Dedifferentiated amniotic fluid mesenchymal stem cell (primary cell): Measurements from ENCODE around the gene SGPL1.

Experiments used
- DNase-seq: peaks from one replicate; pipeline ENCODE4 v3.0.0-alpha.2; 2016; ENCODE audit errors: extremely low spot score

Gene SGPL1

GRCh38 chr10:70885481-70885880 is 69.7 kb downstream of the SGPL1 start:
- no peak for DNase-seq

GRCh38 chr10:70885931-70886903 is 70.5 kb downstream of the SGPL1 start:
- no peak for DNase-seq

DNA sequence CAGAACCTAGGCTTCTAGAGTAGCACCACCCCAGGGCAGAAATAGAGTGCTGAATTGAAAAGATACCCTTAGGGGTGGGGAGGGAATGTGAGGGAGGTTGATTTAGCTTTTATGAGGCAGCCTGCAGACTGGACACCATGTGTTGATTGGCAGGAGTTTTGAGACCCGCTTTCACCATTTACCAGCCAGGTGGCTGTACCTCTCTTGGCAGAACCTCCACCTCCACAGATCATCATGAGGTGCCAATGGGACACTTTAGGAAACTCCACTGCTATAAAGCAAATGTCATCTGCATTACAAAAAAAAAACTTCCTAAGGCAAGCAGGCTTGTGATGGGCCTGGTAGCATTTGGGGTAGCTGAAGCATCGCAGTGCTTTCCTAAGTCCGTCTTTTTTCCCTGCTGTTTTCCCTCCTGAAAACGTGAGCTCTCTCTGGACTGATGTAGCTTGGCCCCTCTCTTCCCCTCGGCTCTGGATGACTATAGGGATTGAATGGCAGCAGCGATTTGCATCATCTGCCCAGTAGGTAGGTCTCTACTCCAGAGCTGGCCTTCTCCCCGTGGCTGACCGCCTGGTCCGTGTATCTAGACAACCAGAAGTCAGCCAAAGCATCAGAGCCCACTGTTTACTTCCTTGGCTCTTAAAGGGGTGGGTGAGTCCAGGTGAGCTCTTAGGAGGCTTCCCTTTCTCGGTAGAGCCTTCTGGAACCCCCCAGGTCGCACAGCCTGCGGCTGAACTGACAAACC is 71.3 kb downstream of the SGPL1 start:
- no peak for DNase-seq

- DNase-seq = no peak
Measured at GRCh38 chr10:70887804-70888800, 72.4 kb downstream of the SGPL1 start, which contains the start of gene PCBD1. Gene PCBD1 (minus strand): TSS chr10:70888565. CDS start chr10:70888533, 32 bp downstream.

DNA sequence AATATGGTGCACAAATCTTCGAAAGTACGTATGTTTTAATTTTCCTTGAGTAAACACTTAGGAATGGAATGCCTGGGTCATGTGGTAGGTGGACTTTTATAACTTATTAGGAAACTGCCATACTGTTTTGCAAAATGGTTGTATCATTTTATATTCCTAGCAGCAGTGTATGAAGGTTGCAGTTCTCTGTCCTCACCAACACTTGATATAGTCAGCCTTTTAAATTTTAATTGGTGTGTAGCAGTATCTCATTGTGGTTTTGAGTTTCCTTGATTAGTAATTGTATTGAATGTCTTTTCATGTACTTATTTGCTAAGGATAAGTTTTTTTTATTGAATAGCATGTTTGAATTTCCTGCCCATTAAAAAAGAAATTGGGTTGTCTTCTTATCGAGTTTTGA is 73.5 kb downstream of the SGPL1 start:
- DNase-seq = no peak

DNA sequence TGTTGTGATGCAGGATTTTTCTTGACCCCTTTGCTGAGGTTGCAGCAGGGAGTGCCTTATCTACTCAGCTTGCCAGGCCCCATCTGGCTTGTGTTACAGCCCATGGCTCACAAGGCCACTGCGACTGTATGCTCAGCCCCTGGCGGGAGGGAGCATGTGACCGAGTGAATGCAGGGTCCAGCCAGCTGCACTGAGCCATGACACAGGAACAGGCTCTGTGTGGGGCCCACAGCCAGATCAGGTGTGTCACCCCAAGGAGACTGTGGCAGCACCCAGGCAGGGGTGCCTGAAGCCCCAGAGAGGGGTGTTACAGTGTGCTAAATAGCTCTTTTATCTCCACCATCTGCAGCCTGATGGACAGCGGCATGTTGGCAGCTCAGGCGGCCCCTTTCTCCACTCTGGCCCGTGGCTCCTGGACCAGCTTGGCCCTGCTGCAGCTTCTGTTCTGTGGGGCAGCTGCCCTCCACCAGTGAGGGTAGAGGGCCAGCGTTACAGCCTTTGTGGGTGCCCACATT is 75.2 kb downstream of the SGPL1 start:
- DNase-seq = no peak

GRCh38 chr10:70891627-70892026 is 75.9 kb downstream of the SGPL1 start:
- DNase-seq = no peak

DNA sequence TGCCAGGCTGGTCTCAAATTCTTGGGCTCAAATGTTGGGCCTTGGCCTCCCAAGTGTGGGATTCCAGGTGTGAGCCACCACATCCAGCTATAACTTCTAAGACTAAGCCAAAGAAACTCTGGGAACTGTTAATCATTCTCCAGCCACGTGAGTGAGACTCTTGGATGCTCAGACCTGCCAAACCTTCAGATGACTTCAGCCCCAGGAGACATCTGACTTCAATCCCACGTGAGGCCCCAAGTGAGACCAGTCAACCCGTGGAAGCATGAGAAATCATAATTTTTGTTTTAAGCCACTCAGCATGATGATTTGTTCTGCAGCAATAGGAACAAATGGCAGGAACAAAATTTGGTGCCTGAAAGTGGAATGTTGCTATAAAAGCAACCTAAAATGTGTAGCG is 76.9 kb downstream of the SGPL1 start:
- no peak for DNase-seq

DNA sequence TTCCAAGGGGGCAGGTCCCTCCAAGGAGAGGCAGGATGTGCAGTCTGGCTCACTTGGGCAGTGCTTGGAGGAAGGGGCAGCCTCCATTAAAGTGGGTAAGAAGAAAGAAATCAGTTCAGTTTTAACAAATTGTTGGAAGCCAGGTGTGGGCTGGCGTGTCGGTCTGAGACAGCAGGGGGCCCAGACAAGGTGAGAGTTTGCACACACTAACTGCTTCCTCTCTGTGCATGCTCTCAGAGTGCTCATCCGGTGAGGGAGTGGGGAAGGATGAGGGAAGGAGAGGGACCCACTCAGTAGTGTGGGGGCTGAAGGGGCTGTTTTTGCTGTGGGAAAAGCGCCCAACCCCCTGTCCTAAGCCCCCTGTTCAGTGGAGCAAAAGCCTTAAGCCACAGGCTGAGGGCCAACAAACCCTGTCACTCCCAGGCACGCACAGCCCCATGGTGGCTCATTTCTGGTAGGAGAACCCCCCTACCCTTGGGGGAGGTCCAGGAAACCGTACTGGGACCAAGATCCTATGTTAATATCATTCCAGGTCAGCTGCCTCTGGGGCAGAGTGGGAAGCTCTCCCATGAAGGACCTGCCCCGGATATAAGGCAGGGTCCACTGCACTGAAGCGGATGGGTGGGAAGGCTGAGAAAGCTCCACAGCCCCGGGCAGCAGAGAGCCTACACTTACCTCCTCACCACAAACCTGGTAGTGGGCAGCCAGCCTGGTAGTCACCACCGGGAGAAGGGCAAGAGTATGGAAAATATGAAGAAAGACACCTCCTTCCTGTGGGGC is 77.7 kb downstream of the SGPL1 start:
- no peak for DNase-seq

DNA sequence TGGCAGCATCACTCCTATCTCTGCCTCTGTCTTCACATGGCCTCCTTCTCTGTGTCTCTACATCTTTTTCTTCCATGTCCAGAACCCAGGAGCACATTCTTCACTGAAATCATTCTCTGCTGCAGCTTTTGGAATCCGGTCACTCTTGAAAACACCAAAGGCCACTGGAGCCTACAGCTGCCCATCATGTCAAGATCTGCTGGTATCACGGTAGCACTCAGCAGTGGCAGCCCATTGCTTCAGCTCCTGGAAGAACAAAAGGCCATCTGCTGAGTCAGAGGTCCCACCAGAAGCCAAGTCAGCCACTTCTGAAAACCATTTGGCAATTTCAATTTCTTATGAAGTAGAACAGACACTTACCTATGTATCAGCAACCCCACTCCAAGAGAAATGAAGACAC is 78.7 kb downstream of the SGPL1 start:
- no peak for DNase-seq

- DNase-seq = no peak
Measured at GRCh38 chr10:70896551-70896950, 80.8 kb downstream of the SGPL1 start.

- no peak for DNase-seq
Measured at GRCh38 chr10:70898687-70899086, 82.9 kb downstream of the SGPL1 start.

- DNase-seq = no peak
Measured at GRCh38 chr10:70899096-70899495, 83.3 kb downstream of the SGPL1 start.

DNA sequence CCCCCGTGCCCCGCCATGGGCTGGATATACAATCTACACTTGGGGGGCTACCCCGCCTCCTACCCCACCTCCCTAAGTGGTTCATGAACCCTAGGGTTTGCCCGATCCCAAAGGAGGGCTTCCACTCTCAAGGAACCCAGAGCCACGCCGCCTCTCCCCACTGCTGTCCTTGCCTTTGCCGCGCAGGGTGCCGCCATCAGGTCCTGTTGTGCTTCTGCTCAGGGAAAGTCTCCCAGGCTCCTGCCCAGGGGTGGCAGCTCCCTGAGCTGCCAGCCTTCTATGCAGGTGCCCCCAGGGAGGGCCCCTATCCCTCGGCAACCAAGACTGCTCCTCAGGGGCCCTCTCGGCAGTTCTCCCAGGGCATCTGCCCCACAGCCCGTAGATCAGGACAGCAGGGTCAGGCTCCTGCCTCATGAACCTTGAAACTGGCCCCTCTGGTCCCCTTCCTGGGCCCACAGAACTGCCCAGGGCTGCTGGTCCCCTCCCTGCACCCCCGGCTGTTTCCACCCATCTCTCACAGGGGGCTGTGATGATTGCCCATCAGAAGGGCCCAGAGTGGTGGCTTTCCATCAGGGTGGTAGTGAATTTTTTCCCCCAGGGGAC is 85.6 kb downstream of the SGPL1 start:
- DNase-seq = no peak

- DNase-seq = no peak
Measured at GRCh38 chr10:70902661-70903261, 87.0 kb downstream of the SGPL1 start.

DNA sequence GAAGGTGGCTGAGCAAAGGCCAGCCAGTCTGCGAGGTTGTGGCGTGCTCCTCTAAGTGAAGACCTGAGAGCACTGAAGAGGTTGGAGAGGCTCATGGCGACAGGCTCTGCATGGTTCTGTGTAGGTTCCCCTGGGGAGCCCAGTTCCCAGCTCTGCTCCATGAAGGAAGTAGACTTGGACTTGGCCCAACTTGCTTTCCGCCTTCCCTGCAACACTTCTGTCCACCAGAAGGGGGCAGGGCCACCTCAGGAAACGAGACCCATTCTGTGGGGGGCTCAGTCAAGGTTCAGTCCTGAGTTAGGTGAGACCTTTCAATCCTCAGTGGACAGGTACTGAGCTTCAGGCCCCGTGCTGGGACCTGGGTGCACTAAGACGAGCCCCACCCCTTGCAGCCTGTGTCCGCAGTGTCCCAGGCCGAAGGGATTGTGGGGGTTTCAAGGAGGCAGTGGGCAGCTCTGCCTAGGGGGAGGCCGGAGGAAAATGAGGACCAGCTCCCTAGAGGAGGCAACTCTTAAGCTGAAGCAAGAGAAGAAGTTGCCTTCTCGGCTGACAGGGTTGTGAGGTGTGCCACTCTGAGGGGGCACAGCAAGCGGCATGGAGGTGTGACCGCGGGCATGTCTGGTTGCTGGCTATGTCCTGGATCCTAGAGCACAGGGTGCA is 87.6 kb downstream of the SGPL1 start:
- DNase-seq = no peak

- DNase-seq = no peak
Measured at GRCh38 chr10:70905071-70906021, 89.6 kb downstream of the SGPL1 start.
